Prostate gland (tissue), 2 donors: Measurements from ENCODE around the gene CRIP1. TPM values are rescaled to one million over a fixed set of nuclear protein-coding genes. Genes with fewer than 3 reads are reported as not detected.

ENCODE experiments used
- DNase-seq: peaks from one replicate; pipeline ENCODE4 v3.0.0-alpha.2; 2019; ENCODE audit warnings: low spot score
- H3K27ac ChIP-seq, 2 donors: fragments of 200-600 bp; sonication (generic); 2 replicates each; pipeline ENCODE4 v1.5.1; 2017 to 2019
- H3K27me3 ChIP-seq: fragments of 200-600 bp; sonication (generic); replicated peaks from 2 replicates; pipeline ENCODE4 v1.5.1; 2019; ENCODE audit not compliant: insufficient read depth
- H3K36me3 ChIP-seq, 2 donors: fragments of 200-600 bp; sonication (generic); 1 replicate in 1 of 2; 2 replicates in 1 of 2; pipeline versions ENCODE4 v1.5.1 to v1.8.1; 2017 to 2019
- H3K4me1 ChIP-seq: fragments of 200-600 bp; sonication (generic); replicated peaks from 2 replicates; pipeline ENCODE4 v1.5.1; 2019
- H3K4me3 ChIP-seq, 2 donors: fragments of 200-600 bp; sonication (generic); 2 replicates each; pipeline ENCODE4 v1.5.1; 2017 to 2019
- H3K9me3 ChIP-seq: fragments of 200-600 bp; sonication (generic); 2 replicates; pipeline ENCODE4 v1.5.1; 2017
- CTCF ChIP-seq, 4 experiments: fragments of 200-600 bp in 2 of 4; fragments of 450-650 bp in 2 of 4; sonication (generic) in 2 of 4; IDR thresholded peaks; 1 replicate in 3 of 4; 2 replicates in 1 of 4; pipeline ENCODE4 v1.5.1; 2016 to 2019; ENCODE audit warnings: antibody characterized with exemption in 4 of 4, mild to moderate bottlenecking in 2 of 4, moderate library complexity in 2 of 4
- POLR2A ChIP-seq: fragments of 450-650 bp; IDR thresholded peaks from one replicate; pipeline ENCODE4 v1.6.1; 2016; ENCODE audit warnings: antibody characterized with exemption, mild to moderate bottlenecking
- POLR2AphosphoS5 ChIP-seq: sonication (generic); formaldehyde crosslinking; IDR thresholded peaks from one replicate; pipeline ENCODE4 v1.6.1; 2017; ENCODE audit warnings: antibody characterized with exemption
- WGBS: methylation state at CpG from one replicate; pipeline ENCODE4 v1.1.5; 2018; 5-methylcytosine and 5-hydroxymethylcytosine counted together
- intact Hi-C: fragments of 100-400 bp; cut with DNase I; formaldehyde crosslinking; loops from one replicate; pipeline ENCODE4 v1.14.2; 2022
- total RNA-seq, 2 donors: library from RNA; depleted of rRNA; stranded (reverse); fragments of >200 nt; gene quantifications; one replicate each; pipeline ENCODE4 v1.1.0, GENCODE V29; 2016

CRIP1 gene
- total RNA-seq, 2 donors from 2014 or later, result 4.2 to 22.0 TPM

DNA sequence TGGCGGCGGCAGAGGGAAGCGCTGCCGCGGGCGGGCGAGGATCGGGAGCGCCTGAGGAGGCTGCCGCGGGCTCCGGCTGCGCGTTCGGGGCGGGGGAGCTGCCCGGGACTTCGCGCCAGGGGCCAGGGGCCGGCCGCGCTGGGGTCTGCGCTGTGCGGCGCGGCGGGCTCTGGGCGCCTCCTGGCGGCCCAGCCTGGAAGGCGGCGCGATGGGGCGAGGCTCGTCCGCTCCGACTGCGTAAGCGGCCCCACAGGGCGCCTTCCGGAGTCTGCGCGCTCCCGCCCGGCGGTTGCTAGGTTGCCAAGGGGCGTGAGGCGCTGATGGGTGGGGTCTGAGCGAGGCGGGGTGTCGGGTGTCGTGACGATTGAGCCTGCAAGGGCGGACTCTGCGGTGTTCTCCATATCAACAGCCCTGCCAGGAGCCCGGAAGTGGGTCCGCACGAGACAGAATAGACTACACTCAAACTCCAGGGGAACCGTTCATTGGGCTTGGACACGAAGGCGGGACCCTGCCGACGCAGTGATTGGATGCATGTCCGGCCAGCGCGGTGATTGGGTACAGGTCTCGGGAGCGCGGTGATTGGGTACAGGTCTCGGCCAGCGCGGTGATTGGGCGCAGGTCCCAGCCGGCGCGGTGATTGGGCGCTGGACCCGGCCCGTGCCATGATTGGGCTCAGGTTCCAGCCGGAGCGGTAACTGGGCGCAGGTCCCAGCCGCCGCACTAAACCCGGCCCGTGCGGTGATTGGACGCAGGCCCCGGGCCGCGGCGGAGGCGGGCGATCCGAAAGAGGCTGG, 4.1 kb downstream of the CRIP1 start, which contains the start of gene TEDC1:
Gene TEDC1, plus strand, starts transcription at position 675 of the 794 bp plus-strand sequence. CDS start 130 bp downstream, outside the sequence.
- WGBS, result under 1% methylated on average over 43 of the region's 94 CpGs
- peak; percentile 100 for DNase-seq
- H3K27me3 ChIP-seq, result peaks cover 4% of the 10 kb centered on the region
- peak within 1 kb of the TSS; percentile 93 to 95 for H3K27ac ChIP-seq
- no peaks in the 10 kb centered on the region for H3K36me3 ChIP-seq
- TF ChIP-seq POLR2AphosphoS5, result peak; percentile 97
- TF ChIP-seq POLR2A, result peak; percentile 72
- TF ChIP-seq CTCF (IDR thresholded peaks at IDR 0.05), result peak; percentile 71 to 99 (median 92)
- intact Hi-C loops, result loop anchor here (2.0 to 5.0 kb wide), 3 partner anchors 38 to 120 kb away; no protein-coding TSS in a partner anchor
- H3K4me1 ChIP-seq, result peaks cover 4% of the 10 kb centered on the region
- H3K4me3 ChIP-seq, result peak within 1 kb of the TSS; percentile 60 to 67
- H3K9me3 ChIP-seq, result no peaks in the 10 kb centered on the region

GRCh38 chr14:105491366-105491973, 4.8 kb downstream of the CRIP1 start:
- no peak for DNase-seq

GRCh38 chr14:105492031-105492970, 5.6 kb downstream of the CRIP1 start:
- intact Hi-C loops, result loop anchor here (5.0 kb wide), 1 partner anchor 45 kb away; no protein-coding TSS in a partner anchor
- TF ChIP-seq CTCF (IDR thresholded peaks at IDR 0.05) (no peak), POLR2A (no peak), POLR2AphosphoS5 (no peak)
- H3K36me3 ChIP-seq, result no peaks in the 10 kb centered on the region
- peaks cover 4% of the 10 kb centered on the region for H3K4me1 ChIP-seq
- peaks cover 4% of the 10 kb centered on the region for H3K27me3 ChIP-seq
- no peak overlapping the region for H3K4me3 ChIP-seq
- no peak for DNase-seq
- H3K27ac ChIP-seq, result no peak overlapping the region
- no peaks in the 10 kb centered on the region for H3K9me3 ChIP-seq
- 70% methylated on average over 23 of the region's 24 CpGs for WGBS

More at GRCh38 chr14:105491366-105491973, 4.8 kb downstream of the CRIP1 start:
- intact Hi-C loops, result loop anchor here (2.0 to 5.0 kb wide), 3 partner anchors 37 to 121 kb away; no protein-coding TSS in a partner anchor
- Histone ChIP-seq H3K36me3 (no peaks in the 10 kb centered on the region), H3K27me3 (peaks cover 4% of the 10 kb centered on the region), H3K4me3 (peak overlapping the region; percentile 60 to 67), H3K4me1 (peaks cover 4% of the 10 kb centered on the region), H3K9me3 (no peaks in the 10 kb centered on the region), H3K27ac (peak overlapping the region; percentile 87 to 95)
- WGBS, result 2% methylated on average over 53 of the region's 53 CpGs
- TF ChIP-seq POLR2A (no peak), POLR2AphosphoS5 (no peak), CTCF (IDR thresholded peaks at IDR 0.05) (no peak)

GRCh38 chr14:105492971-105493871, 6.5 kb downstream of the CRIP1 start:
- WGBS, result 89% methylated on average over 20 of the region's 20 CpGs
- no peaks in the 10 kb centered on the region for H3K27me3 ChIP-seq
- H3K9me3 ChIP-seq, result no peaks in the 10 kb centered on the region
- peaks cover 4% of the 10 kb centered on the region for H3K4me1 ChIP-seq
- no peak overlapping the region for H3K27ac ChIP-seq
- intact Hi-C loops, result loop anchor here (5.0 kb wide), 1 partner anchor 46 kb away; no protein-coding TSS in a partner anchor
- DNase-seq, result no peak
- TF ChIP-seq POLR2A (no peak), CTCF (IDR thresholded peaks at IDR 0.05) (no peak), POLR2AphosphoS5 (no peak)
- no peaks in the 10 kb centered on the region for H3K36me3 ChIP-seq
- H3K4me3 ChIP-seq, result no peak overlapping the region
